Measurements from ENCODE around the gene MARK3.

The MARK3 gene

DNA sequence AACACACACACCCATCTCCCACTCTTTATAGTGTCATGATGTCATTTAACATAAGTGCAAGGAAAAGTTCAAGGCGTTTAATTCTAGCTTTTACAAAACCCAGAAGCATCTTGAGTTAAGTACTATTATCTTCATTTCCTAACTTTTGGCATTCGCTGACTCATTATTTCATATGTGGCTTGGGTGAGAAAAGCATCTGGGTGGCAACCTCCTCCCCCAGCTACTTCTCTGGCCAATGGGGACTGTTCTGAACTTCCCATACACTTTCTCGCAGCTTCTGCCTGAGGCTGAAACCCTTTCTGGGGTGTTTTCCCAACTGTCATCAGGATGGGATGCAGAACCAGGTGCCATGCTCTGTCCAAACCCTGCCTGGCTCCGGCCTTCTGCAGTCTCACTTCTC, 2.8 kb upstream of the MARK3 start:
- Mint-ChIP-seq H3K27me3 (peaks cover 27% of the 10 kb centered on the region), H3K4me3 (no peak overlapping the region), H3K27ac (no peak overlapping the region), H3K9me3 (no peaks in the 10 kb centered on the region), H3K36me3 (no peaks in the 10 kb centered on the region), H3K4me1 (peaks cover 34% of the 10 kb centered on the region)
- ATAC-seq: no peak

- H3K27me3 Mint-ChIP-seq: peaks cover 27% of the 10 kb centered on the region
- H3K27ac Mint-ChIP-seq: peak overlapping the region; percentile 95
- H3K36me3 Mint-ChIP-seq: no peaks in the 10 kb centered on the region
- peaks cover 53% of the 10 kb centered on the region for H3K4me1 Mint-ChIP-seq
- peak overlapping the region; percentile 96 for H3K4me3 Mint-ChIP-seq
- no peaks in the 10 kb centered on the region for H3K9me3 Mint-ChIP-seq
- no peak for ATAC-seq
Observed at GRCh38 chr14:103384450-103385151, 614 bp upstream of the MARK3 start.

- H3K27ac Mint-ChIP-seq: peak overlapping the region; percentile 95
- no peaks in the 10 kb centered on the region for H3K36me3 Mint-ChIP-seq
- ATAC-seq: peak; percentile 1
- H3K27me3 Mint-ChIP-seq: peaks cover 21% of the 10 kb centered on the region
- H3K9me3 Mint-ChIP-seq: no peaks in the 10 kb centered on the region
- peak overlapping the region; percentile 96 for H3K4me3 Mint-ChIP-seq
- H3K4me1 Mint-ChIP-seq: peaks cover 53% of the 10 kb centered on the region
Observed at GRCh38 chr14:103385929-103386712, 906 bp downstream of the MARK3 start.

DNA sequence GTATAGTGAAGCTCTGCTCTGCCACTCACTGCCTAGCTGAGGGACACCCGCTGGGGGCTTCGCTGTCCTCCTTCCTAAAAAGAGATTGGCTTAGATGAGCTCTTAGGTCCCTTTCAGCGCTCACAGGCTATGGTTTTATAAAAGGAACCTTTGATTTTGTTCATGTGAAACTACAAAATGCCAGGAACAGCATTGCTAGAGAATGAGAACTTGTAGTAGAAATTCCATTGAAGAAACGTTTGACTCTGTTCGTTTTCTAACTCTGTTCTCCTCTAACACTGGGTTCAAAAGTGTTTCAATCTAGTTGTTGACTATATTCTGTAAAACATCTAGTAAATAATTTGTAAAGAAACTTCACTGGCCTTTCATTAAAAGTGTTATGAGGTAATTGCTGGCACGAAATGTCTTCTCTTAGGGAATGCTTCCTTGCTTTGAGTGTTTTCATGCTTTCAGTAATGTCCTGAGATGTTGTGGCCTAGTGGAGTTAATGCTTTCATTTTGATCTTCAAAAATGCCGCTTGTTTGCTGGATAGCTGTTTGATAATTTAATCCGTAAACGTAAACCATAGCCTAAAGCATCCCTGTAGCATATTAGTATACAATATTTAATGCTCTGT, 1.6 kb downstream of the MARK3 start:
- Mint-ChIP-seq H3K27me3 (peaks cover 14% of the 10 kb centered on the region), H3K4me1 (peaks cover 51% of the 10 kb centered on the region), H3K9me3 (no peaks in the 10 kb centered on the region), H3K4me3 (peak overlapping the region; percentile 96), H3K27ac (peak overlapping the region; percentile 95), H3K36me3 (no peaks in the 10 kb centered on the region)
- ATAC-seq: no peak

- H3K27me3 Mint-ChIP-seq: no peaks in the 10 kb centered on the region
- no peak overlapping the region for H3K27ac Mint-ChIP-seq
- no peaks in the 10 kb centered on the region for H3K36me3 Mint-ChIP-seq
- H3K9me3 Mint-ChIP-seq: no peaks in the 10 kb centered on the region
- ATAC-seq: no peak
- H3K4me3 Mint-ChIP-seq: no peak overlapping the region
- peaks cover 47% of the 10 kb centered on the region for H3K4me1 Mint-ChIP-seq
Observed at GRCh38 chr14:103388664-103389063, 3.4 kb downstream of the MARK3 start.

- no peaks in the 10 kb centered on the region for H3K27me3 Mint-ChIP-seq
- H3K36me3 Mint-ChIP-seq: no peaks in the 10 kb centered on the region
- ATAC-seq: no peak
- no peak overlapping the region for H3K4me3 Mint-ChIP-seq
- no peak overlapping the region for H3K27ac Mint-ChIP-seq
- H3K9me3 Mint-ChIP-seq: no peaks in the 10 kb centered on the region
- peaks cover 53% of the 10 kb centered on the region for H3K4me1 Mint-ChIP-seq
Observed at GRCh38 chr14:103390605-103391004, 5.4 kb downstream of the MARK3 start.

GRCh38 chr14:103391048-103391447, 5.8 kb downstream of the MARK3 start:
- no peak overlapping the region for H3K4me3 Mint-ChIP-seq

GRCh38 chr14:103392106-103392505, 6.9 kb downstream of the MARK3 start:
- Mint-ChIP-seq H3K4me1 (peaks cover 53% of the 10 kb centered on the region), H3K27me3 (no peaks in the 10 kb centered on the region), H3K4me3 (no peak overlapping the region), H3K27ac (no peak overlapping the region), H3K36me3 (no peaks in the 10 kb centered on the region), H3K9me3 (no peaks in the 10 kb centered on the region)
- peak; percentile 31 for ATAC-seq

More at GRCh38 chr14:103391048-103391447, 5.8 kb downstream of the MARK3 start:
- no peaks in the 10 kb centered on the region for H3K9me3 Mint-ChIP-seq
- no peaks in the 10 kb centered on the region for H3K27me3 Mint-ChIP-seq
- no peaks in the 10 kb centered on the region for H3K36me3 Mint-ChIP-seq
- no peak overlapping the region for H3K27ac Mint-ChIP-seq
- H3K4me1 Mint-ChIP-seq: peaks cover 56% of the 10 kb centered on the region
- peak; percentile 71 for ATAC-seq

DNA sequence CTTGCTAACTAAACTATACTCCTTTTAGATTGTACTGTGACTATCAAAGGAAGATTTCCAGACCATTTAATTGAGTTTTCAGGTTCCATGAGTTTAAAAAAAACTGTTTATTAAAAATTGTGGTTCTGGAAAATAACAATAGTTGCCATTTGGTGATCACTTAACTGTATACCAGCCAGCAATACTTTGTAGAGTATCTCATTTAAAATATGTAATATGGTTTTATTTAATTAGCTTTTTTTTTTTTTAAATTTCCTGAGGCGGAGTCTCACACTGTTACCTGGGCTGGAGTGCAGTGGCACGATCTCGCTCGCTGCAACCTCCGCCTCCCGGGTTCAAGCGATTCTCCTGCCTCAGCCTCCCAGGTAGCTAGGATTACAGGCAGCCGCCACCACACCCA, 7.4 kb downstream of the MARK3 start:
- no peaks in the 10 kb centered on the region for H3K27me3 Mint-ChIP-seq
- H3K27ac Mint-ChIP-seq: no peak overlapping the region
- H3K36me3 Mint-ChIP-seq: peaks cover under 1% of the 10 kb centered on the region
- H3K4me1 Mint-ChIP-seq: peaks cover 51% of the 10 kb centered on the region
- no peak for ATAC-seq
- no peaks in the 10 kb centered on the region for H3K9me3 Mint-ChIP-seq
- no peak overlapping the region for H3K4me3 Mint-ChIP-seq

DNA sequence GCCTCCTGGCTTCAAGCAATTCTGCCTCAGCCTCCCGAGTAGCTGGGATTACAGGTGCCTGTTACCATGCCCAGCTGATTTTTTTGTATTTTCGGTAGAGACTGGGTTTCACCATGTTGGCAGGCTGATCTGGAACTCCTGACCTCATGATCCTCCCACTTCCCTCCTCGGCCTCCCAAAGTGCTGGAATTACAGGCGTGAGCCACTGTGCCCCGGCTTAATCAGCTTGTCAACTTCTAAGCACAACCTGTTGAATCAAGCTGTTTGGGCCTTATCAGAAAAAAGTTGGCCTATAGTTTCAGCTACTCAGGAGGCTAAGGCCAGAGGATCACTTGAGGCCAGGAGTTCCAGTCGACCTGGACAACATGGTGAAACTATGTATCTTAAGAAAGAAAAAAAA, 7.9 kb downstream of the MARK3 start:
- Mint-ChIP-seq H3K4me3 (no peak overlapping the region), H3K27ac (no peak overlapping the region), H3K9me3 (no peaks in the 10 kb centered on the region), H3K36me3 (peaks cover 5% of the 10 kb centered on the region), H3K4me1 (peaks cover 51% of the 10 kb centered on the region), H3K27me3 (no peaks in the 10 kb centered on the region)
- ATAC-seq: no peak

DNA sequence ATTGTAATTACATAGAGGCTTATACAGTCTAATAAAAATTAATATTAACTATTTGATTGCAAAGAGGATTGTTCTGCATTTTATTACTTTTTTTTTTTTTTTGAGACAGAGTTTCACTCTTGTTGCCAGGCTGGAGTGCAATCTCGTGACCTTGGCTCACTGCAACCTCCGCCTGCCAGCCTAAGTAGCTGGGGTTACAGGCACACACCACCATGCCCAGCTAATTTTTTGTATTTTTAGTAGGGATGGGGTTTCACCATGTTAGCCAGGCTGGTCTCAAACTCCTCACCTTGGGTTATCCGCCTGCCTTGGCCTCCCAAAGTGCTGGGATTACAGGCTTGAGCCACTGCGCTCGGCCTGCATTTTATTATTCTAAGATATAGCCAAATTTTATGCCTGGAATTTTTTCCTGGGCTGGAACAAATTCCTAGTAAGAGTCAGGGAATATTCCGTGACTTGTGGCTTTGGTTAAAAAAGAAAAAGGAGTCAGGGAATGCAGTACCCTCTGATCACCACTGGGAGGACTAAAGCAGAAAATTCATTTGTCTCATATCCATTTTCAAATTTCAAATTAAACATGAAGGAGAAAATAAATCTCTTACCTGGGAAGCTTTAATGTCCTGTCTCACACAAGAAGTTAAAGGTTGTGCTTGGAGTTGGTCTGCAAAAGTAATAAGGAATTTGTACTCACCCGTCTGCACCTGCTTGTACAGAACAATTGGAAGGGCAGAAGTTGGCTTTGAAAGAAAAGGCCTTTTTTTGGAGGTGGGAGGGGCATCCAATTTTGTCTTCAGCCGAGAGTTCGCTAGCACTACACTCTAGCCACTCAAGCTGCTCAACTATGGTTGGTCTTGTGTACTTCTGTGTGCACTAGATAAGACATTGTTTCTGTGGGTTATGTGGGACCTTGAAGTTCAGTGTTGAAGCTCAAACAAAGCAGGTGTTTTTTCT, 8.7 kb downstream of the MARK3 start:
- Mint-ChIP-seq H3K4me3 (no peak overlapping the region), H3K27me3 (no peaks in the 10 kb centered on the region), H3K9me3 (no peaks in the 10 kb centered on the region), H3K36me3 (peaks cover 8% of the 10 kb centered on the region), H3K27ac (no peak overlapping the region), H3K4me1 (peaks cover 46% of the 10 kb centered on the region)
- no peak for ATAC-seq

GRCh38 chr14:103395244-103395643, 10.0 kb downstream of the MARK3 start:
- no peak for ATAC-seq
- H3K36me3 Mint-ChIP-seq: peaks cover 8% of the 10 kb centered on the region
- peaks cover 51% of the 10 kb centered on the region for H3K4me1 Mint-ChIP-seq
- no peaks in the 10 kb centered on the region for H3K27me3 Mint-ChIP-seq
- H3K4me3 Mint-ChIP-seq: no peak overlapping the region
- no peaks in the 10 kb centered on the region for H3K9me3 Mint-ChIP-seq
- no peak overlapping the region for H3K27ac Mint-ChIP-seq

DNA sequence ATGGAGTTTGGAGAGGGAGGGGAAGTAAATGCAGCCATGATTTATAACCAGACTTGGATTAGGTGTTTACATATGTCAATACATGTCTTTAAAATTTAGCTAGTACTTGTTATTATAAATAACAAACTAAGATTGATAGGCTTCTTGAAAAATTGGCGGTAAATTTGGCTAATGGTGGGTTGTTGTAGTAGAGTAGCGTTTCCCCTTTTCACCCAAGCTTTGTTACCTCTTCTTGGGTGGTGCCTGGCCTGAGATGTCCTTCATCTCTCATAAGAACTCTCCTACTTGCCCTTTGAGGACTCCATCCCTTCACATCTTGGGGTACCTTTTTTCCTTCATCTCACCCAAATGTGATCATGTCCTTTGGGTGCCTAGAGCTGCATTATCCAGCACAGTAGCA, 11.2 kb downstream of the MARK3 start:
- no peaks in the 10 kb centered on the region for H3K27me3 Mint-ChIP-seq
- no peak overlapping the region for H3K4me3 Mint-ChIP-seq
- peaks cover 63% of the 10 kb centered on the region for H3K4me1 Mint-ChIP-seq
- peaks cover 8% of the 10 kb centered on the region for H3K36me3 Mint-ChIP-seq
- no peak for ATAC-seq
- no peaks in the 10 kb centered on the region for H3K9me3 Mint-ChIP-seq
- no peak overlapping the region for H3K27ac Mint-ChIP-seq

- Mint-ChIP-seq H3K9me3 (no peaks in the 10 kb centered on the region), H3K4me3 (no peak overlapping the region), H3K27me3 (no peaks in the 10 kb centered on the region), H3K36me3 (peaks cover 8% of the 10 kb centered on the region), H3K4me1 (peaks cover 77% of the 10 kb centered on the region), H3K27ac (no peak overlapping the region)
- no peak for ATAC-seq
Observed at GRCh38 chr14:103398427-103399195, 13.4 kb downstream of the MARK3 start.
